GM18499 (cell line): ENCODE results near the gene TTC32.

Experiments used
- ATAC-seq: cut with Tn5 transposase; IDR thresholded peaks from one replicate; pipeline ENCODE4 v1.9.1; 2021; ENCODE audit warnings: moderate number of reproducible peaks; ENCODE audit not compliant: insufficient read depth, unreplicated experiment

TTC32 gene

DNA sequence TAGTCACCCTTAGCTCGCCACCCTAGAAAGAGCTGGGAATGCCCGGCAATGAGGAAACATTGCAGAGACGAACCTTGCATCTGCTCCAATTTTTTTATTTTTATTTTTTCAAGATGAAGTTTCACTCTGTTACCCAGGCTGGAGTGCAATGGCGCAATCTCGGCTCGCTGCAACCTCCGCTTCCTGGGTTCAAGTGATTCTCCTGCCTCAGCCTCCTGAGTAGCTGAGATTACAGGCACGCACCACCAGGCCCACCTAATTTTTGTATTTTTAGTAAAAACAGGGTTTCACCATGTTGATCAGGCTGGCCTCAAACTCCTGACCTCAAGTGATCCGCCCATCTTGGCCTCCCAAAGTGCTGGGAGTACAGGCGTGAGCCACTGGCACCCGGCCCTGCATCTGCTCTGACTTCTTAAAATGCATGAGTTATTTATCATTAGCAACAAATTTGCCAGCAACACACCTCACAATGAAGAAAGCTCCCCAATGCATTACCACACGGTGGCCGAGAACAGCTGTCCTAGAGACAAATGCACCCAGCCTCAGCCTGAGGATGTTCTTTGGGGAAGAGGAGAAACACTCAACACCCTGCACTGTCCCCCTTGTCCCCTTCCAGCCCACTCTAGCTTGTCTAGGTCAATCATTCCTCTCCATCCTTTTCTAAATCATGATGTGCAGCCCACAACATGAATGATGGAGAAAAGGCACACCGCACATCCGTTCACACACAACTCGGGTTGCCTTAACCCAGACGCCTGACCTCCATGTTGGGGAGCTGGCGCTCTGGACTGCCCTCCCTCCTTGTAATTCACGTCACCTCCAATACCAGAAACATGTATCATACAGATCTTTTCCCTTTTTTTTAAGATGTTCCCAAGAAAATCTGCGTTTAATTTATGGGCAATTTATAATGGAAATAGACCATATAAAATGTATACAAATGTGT lies 46.9 kb downstream of the TTC32 start:
- no peak for ATAC-seq

DNA sequence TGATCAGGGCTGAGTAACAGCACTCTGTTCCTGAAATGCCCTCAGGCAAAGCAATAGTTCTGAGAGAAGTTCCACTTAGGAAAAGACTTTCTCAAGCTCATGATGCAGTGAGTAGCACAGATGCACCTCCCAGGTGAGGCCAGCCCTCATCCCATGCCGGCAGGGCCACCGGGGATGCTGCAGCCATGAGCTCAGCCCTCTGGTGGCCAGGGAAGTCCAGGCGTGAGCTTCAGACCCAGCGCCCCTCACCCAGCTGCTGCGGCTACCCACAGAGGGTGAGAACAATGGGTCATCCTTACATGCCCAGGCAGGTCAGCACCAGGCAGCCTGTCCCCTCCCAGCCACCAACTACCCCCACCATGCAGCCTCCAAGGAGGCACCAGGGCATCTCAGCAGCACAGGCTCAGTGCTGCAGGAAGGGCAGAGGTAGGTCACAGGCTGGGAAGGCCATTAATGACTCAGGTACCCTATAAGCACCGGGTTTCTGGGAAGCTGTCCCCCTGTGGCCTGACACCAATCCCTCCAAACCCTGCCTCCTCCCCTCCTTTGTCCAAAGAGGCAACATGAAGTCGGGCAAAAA lies 50.6 kb downstream of the TTC32 start:
- ATAC-seq: no peak

DNA sequence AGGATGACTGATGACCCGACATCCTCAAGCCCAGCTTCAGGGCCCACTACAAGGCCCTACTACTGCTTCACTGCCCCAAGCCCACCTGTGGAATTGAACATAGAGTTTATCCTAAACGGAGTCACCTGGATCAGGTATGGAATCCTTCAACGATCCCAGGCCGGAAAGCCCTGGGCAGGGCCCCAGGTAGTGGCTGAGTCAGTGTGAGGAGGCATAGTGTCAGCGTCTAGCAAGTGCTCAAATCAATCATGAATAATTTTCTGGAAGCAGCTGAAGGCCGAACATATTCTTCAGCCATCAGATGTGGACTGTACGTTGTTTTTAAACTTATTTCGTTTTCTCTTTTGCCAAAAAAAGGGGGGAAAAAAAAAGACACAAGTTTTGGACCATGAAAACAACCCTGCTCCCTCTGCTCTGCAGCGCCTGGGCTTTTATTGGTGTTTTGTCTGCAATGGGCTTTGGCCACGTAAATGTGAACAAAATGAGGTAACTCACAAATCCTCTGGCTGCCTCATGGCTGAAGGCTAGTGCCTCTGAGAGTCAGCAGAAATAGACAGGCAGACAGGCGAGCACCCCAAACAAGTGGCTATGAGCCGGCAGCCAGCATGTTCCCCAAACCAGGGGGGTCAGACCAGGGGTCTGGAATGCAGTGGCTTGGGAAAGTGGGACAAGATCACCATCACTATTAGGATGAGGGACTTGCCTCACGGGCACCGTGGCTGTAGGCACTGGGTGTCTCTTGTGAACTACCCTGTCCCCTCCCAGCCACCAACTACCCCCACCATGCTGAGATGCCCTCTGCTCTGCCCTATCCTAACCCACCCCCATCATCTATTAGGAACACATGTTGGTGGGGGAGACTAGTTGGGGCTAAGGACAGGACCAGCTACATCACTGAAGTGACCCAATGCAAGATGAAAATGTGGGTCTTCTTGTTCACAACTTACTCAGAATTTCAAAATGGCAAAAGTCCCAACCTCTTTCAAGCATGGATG lies 51.4 kb downstream of the TTC32 start:
- ATAC-seq: no peak

DNA sequence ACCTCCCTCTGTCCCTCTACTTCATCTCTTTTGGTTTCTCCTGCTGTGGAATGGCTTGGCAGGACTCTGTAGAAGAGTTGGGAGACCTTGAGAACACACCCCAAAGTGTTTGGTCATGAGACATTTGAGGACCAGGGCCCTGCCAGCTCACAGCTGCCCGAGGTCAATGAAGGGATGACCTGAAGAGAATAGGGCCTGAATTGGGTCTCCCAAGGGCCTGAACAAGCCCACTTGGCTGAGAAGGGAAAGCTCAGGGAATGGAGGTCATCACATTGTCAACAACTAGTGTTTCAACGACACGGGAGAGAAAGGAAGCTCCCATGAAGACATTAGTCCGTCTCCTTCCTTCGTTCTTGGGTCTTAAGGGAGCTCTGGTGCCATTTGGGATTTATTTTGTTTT lies 52.8 kb downstream of the TTC32 start:
- ATAC-seq: no peak

DNA sequence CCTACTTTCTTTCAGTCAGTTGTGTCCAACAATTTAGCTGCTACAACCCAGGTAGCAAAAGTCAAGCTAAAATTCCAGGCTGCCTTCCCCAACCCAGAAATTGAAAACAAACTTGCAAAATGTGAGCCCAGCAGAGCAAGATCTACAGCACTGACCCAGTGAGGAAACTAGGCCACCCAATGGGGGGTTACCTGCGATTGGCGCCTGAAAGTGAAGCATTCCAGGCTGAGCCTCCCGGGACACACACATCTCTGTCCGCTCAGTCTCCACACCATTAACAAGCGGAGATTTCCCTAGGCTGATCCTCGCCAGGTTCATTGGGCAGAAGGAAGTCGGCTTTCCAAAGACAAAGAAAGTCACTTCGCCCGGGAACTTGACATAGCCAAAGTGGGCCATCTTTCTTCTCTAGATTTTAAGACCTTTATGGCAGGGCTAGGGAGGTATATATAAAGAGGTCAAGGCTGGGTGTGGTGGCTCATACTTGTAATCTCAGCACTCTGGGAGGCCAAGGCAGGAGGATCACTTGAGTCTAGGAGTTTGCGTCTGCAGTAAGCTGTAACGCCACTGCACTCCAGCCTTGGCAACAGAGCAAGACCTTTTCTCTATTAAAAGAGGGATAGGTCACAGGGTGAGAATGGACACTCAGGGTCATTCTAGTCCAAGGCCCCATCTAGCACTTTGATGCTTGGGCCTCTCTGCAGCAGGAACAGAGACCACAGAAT lies 53.6 kb downstream of the TTC32 start:
- ATAC-seq: no peak

DNA sequence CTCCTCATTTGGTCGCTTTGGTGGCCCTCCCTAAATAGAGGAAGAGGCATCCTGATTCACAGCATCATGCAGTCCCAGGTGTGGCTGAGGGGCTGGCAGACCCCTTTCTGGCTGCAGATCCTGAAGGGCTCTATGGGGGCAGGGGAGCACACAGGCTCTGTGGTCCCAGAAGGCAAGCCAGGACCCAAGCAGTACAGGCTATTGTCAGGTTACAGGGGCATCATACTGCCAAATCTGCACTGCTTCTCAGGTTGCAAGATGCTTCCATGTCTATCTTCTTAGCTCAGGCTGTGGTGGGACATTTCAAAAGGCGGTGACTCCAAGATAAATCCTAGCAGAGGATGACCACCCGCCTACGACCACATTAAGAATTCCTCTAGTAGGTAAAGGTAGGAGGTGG lies 54.3 kb downstream of the TTC32 start:
- ATAC-seq: no peak
